ENCODE data around the gene CCDC188.

CCDC188 gene

DNA sequence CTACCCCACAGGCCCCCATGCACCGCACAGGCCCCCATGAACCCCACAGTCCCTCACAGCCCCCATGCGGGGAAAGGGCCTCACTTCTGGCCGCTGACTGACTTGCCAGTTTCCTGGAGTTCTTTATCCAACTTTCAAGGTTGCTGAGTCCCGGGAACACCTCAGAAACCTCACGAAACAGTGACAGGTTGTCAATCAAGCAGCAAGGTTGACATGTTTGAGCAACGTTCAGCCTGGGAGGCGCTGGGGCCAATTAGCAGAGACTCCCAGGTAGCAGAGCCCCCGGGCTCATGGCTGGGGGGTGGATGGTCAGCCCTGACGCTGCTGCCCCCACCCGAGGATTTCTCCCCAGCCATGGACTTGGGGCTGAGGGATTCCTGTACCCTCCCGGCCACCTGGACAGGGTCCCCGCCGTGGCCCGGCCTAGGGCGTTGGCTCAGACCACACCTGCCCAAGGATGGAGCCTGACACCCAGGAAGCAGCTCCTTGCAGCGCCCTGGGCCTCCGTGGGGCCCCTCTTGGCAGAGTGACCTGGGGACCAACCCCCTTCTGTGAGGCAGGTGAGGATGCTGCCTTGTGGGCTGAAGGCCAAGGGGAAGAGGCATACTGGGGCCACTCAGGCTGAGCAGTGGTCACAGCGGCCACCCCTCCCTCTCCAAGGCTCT lies 33.8 kb upstream of the CCDC188 start:
- DNase-seq (ENCODE audit: low spot score) = no peak

DNA sequence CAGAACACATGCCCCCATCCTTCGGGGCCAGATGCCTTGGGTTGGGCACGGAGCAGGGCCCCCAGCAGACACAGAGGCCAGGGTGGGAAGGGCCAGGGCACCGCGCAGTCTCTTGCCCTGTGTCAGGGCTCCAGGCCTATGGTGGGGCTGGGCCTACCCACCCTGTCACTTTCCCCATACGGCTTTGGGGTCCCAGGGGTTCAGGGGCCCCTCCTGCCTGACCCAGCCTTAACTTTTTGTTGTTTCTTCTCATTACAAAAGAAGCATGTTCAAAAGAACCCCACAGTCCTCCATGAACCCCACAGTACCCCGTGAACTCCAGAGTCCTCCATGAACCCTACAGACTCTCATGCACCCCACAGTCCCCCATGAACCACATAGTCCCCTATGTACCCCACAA lies 33.0 kb upstream of the CCDC188 start:
- no peak for DNase-seq (ENCODE audit: low spot score)

DNA sequence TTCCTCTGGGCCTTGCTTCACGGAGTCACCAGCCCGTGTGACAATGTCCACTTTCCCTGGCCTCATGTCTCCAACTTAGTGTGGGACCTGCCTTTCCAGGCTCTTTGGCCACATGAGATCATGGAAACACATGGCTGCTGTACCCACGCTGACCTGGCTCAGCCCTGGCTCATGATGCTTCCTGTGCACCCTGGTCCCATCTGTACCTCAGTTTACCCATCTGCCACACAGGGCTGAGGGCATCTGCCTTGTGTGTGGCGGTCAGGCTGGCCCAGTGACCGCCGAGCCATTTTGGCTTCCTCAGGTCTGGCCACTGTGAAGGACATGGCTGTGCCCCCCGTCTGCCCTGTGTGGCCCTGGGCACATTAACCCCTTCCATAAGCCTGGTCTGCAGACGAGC lies 32.2 kb upstream of the CCDC188 start:
- no peak for DNase-seq (ENCODE audit: low spot score)

DNA sequence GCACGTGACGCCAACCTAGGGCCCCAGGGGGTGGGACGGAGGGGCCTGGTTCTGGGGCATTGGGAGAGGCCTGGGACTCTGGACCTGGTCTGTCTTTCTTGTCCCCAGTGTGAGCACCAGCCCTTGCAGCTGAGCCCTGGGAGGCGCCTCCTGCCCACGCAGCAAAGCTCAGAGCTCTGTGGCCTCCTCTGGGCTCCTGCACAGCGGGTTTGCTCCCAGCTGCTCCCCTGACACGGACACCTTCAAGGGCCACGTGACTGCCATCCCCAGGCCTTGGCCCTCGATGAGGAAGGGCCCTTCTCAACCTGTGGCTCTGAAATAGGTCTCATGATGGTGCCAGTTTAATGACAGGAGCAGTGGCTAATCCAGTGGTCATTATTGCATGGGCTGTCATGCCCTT lies 31.5 kb upstream of the CCDC188 start:
- no peak for DNase-seq (ENCODE audit: low spot score)

- no peak for DNase-seq (ENCODE audit: low spot score)
Measured at GRCh38 chr22:20181884-20182236, 31.0 kb upstream of the CCDC188 start.

- no peak for DNase-seq (ENCODE audit: low spot score)
Measured at GRCh38 chr22:20181194-20181883, 30.5 kb upstream of the CCDC188 start.

DNA sequence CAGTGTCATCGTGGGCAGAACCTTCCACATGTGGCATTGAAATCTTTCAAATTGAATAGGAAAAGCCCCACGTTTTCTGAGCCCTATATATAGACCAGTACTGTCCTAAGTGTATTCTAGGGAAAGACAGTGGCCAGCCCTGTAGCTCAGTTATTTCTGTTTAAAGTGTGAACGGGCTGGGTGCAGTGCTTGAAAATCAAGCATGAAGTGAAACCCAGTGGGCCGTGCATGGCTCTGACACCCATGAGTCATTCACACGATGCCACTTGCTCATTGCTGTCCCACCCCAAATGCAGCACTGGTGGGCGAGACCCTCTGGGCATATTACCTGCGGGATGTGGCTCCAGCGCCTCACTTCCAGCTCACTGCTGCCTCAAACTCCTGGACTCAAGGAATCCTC lies 29.8 kb upstream of the CCDC188 start:
- DNase-seq (ENCODE audit: low spot score) = no peak

- no peak for DNase-seq (ENCODE audit: low spot score)
Measured at GRCh38 chr22:20180245-20180630, 29.4 kb upstream of the CCDC188 start.

- DNase-seq (ENCODE audit: low spot score) = no peak
Measured at GRCh38 chr22:20179455-20180244, 28.8 kb upstream of the CCDC188 start.

DNA sequence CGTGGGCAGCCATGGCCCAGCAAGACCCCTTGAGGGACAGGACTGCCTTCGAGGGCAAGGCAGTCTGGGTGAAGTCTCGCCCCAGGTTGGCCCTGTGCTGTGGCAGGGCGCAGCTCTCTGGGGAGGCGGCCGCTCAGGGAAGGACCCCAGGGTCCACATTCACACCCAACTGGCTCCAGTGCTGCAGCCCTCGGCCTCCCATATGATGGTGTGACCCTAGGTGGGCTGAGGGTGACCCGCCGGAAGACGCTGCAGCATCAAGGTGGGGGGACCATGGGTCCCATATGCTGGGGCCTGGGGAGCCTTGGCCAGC lies 28.0 kb upstream of the CCDC188 start:
- no peak for DNase-seq (ENCODE audit: low spot score)

GRCh38 chr22:20178075-20178914 lies 27.4 kb upstream of the CCDC188 start:
- no peak for DNase-seq (ENCODE audit: low spot score)

- DNase-seq (ENCODE audit: low spot score) = no peak
Measured at GRCh38 chr22:20177217-20177911, 26.5 kb upstream of the CCDC188 start.

DNA sequence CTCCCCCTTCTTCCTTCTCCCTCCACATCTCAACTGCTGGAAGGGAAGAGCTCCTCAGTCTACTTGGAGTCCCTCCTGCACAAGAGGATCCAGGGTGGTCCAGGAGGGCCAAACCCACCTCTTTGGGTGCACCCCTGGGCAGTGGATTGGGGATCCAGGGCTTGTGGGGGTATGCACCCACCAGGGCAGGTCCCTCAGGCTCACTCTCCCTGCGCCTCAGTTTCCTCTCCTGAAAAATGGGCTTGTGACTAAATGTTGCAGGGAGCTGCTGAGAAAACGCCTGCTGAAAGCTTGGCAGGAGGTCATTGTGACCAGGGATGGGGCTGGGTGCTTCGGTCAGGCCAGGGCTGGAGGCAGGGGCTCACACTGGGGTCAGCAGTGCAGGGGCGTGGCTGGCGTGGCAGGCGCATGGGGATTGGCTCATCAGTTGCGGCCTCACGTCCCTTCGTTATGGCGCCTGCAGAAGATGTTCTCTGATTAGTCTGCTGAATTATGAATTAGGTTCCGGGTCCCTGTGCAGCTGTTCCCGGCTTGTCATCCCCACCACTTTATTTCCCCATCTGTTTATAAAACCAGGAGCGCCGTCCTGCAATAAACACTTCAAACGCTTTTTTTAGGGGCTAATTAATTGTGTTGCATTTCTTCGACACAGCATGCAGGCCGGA lies 25.7 kb upstream of the CCDC188 start:
- no peak for DNase-seq (ENCODE audit: low spot score)

- no peak for DNase-seq (ENCODE audit: low spot score)
Measured at GRCh38 chr22:20175597-20175900, 24.7 kb upstream of the CCDC188 start.

GRCh38 chr22:20174785-20175596 lies 24.1 kb upstream of the CCDC188 start:
- DNase-seq (ENCODE audit: low spot score) = peak; percentile 58

- no peak for DNase-seq (ENCODE audit: low spot score)
Measured at GRCh38 chr22:20173772-20174171, 22.9 kb upstream of the CCDC188 start.

- DNase-seq (ENCODE audit: low spot score) = no peak
Measured at GRCh38 chr22:20173246-20173645, 22.4 kb upstream of the CCDC188 start.

GRCh38 chr22:20172141-20172613 lies 21.3 kb upstream of the CCDC188 start:
- DNase-seq (ENCODE audit: low spot score) = no peak

GRCh38 chr22:20171288-20172140 lies 20.7 kb upstream of the CCDC188 start:
- DNase-seq (ENCODE audit: low spot score) = no peak

GRCh38 chr22:20170170-20170569 lies 19.3 kb upstream of the CCDC188 start:
- no peak for DNase-seq (ENCODE audit: low spot score)

All from AG08396 (cell line).